Stimulated activated CD4-positive, alpha-beta T cell treated with anti-CD3 and anti-CD28 coated beads, Interleukin-2, amount 100 ng/mL, for 4 hours (primary cell): ENCODE results near the gene NT5DC3.

Experiments
- DNase-seq: peaks from one replicate; pipeline ENCODE4 v3.0.0-alpha.2; 2020; ENCODE audit warnings: low read depth

The NT5DC3 gene

DNA sequence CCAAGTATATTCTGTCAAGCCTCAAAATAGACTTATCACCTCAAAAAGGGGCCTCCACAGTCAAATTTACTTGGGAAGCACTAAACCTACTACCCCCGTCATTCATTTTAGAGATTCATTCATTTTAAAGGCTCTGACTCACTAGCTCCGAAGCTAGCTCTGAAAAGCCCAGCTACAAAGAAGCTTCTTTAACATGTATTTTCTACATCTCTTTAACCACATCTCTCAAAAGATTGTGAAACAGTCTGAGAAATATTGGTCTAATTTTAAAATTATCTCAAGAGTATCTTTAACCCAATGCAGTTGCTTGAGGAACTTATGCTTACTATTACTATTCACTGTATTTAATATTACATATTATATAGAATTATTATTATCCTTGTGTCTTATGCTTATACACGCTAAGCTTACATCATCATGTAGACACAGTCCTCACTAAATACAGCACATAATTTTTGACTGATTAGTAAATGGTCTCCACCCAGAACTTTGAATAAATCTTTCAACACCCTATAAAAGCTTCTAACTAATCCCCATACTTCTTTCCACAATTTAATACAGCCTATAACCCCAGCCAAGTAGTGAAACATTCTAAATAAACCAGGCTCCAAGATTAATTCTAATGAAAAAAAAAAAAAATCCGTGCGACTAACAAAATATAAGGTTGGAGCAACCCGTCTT, 7.8 kb downstream of the NT5DC3 start:
- DNase-seq: no peak

DNA sequence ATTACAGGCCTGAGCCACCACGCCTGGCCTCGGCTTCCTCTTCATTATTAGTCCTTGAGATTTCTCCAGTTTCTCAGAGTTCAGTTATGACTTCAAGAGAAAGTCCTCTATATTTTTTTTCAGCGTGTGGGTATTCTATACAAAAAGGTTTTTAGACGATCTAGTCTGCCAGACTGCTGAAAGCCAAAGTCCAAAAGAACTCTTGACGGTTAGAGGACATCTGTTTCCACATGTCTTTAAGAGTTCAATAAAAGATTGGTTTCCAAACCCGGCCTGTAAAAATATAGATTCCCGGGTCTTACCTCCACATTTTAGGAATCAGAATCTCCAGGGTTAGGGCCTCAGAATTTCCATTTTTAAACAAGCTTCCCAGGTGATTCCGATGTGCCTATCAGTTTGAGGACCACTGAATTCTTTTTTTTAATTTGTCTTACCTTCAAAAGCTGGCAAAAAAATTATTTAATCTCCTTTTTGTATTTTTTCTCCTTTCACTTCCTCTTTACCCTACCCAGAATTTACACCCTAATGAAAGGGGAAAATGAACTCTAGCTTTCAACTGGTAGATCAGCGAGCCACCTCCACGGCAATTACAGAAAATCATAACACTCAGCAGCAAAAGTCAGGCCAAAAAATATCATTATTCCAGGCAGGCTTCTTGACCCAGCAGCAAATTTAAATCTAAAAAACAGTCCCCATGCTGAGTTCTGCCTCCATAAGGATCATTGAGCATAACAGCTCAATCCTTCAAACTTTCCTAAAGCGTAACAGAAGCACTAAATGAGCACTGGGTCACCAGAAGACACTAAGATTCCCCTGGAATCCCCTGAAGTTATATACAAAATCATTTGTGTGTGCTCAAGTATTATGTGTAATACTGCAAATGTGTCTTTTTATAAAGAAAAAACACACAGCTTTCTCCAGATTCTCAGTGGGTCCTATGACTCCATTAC, 8.7 kb downstream of the NT5DC3 start:
- DNase-seq: no peak

- no peak for DNase-seq
Observed at GRCh38 chr12:103830730-103831320, 10.2 kb downstream of the NT5DC3 start.

- DNase-seq: no peak
Observed at GRCh38 chr12:103830025-103830725, 10.9 kb downstream of the NT5DC3 start.

DNA sequence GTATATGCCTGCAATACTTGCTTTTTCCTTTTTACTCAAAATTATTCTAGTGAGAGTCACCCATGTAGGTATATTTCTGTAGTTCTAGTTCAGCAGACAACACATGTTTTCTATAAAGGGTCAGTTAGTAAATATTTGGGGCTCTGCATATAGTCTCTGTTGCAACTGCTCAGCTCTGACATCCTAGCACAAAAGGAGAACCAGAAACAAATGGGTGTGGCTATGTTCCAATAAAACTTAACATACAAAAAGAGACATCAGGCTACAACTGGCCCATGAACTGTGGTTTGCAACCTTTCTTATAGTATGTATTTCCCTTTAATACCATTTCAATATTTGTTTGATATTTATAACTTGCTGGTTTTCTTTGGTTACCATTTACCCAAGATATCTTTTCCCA, 11.9 kb downstream of the NT5DC3 start:
- DNase-seq: no peak

DNA sequence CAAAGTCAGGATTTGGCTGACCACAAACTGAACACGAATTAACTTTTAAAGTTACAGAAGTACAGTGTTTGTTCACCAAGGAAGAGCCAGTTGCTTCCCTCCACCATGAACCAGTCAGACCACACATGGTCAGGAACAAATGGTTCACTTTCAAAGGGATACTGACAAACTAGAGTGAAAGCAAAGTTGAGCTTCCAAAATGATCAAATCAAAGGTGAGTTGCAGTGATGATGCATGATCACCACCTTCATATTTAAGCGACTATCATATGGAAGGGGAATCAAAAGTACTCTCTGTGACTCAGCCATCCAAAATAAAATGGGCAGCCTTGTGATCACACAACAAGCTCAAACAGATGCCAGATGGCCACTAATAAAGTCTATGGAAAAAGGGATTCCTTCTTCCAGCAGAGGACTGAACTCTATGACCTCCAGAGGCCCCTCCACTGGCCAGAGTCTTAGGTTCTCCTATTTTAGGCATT, 13.1 kb downstream of the NT5DC3 start:
- no peak for DNase-seq

- DNase-seq: no peak
Observed at GRCh38 chr12:103824845-103825244, 16.2 kb downstream of the NT5DC3 start.

DNA sequence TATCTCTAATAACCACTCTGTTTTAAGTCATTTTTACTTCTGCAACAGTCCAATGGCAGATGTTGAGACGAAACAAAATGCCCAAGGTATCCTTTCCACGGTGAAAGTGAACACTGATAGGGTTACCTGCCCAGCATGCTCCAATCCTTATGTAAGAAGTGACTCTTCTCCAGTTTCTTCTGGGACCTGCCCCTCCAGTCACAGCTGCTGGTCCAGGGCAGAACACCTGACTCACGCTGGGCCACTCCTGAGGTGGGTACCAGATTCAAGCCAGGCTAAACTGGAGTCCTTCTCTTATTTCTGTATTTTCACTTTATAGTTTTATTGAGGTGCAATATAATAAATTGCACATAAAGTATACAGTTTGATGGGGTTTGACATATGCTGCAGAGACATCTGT, 16.7 kb downstream of the NT5DC3 start:
- DNase-seq: no peak

GRCh38 chr12:103823871-103824270, 17.2 kb downstream of the NT5DC3 start:
- DNase-seq: no peak

DNA sequence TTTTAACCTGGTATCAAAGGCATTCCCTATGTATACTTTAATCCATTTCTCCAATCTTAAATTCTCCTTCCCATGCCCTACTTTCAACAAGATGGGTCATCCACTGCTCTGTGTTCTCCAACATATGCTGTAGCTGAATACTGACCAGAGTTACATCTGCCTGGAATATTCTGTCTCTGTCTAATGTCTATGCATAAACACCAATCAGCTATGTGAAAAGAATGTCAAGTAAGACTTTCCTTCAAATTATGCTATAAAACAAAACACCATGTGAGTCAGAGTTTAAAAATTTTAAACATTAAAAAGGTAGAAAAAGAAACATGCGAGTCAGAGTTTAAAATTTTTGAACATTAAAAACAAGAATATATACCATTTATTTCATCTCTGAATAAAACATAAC, 19.3 kb downstream of the NT5DC3 start:
- DNase-seq: no peak

- DNase-seq: no peak
Observed at GRCh38 chr12:103820881-103821489, 20.0 kb downstream of the NT5DC3 start.

- DNase-seq: no peak
Observed at GRCh38 chr12:103820361-103820760, 20.7 kb downstream of the NT5DC3 start.

GRCh38 chr12:103819892-103820291, 21.1 kb downstream of the NT5DC3 start:
- DNase-seq: no peak

- no peak for DNase-seq
Observed at GRCh38 chr12:103819312-103819711, 21.7 kb downstream of the NT5DC3 start.

DNA sequence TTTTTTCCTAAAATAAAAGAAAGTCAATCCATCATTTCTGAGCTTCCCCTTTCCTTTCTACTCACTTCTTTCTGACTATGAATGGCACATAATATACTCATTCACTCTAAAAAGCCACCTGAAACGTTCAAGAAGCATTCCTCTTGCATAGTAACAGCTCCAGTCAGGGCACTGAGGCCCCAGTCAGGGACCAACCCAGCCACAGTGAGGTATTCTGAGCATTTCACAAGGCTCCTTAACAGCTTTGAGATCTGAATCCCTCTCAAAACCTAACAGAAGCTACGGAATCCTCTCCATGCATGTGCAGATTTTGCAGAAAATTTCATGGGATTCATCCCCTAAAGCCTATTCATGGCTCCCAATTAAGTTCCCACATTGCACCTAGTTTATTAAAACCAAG, 23.2 kb downstream of the NT5DC3 start:
- DNase-seq: no peak

GRCh38 chr12:103816663-103817062, 24.4 kb downstream of the NT5DC3 start:
- DNase-seq: no peak

DNA sequence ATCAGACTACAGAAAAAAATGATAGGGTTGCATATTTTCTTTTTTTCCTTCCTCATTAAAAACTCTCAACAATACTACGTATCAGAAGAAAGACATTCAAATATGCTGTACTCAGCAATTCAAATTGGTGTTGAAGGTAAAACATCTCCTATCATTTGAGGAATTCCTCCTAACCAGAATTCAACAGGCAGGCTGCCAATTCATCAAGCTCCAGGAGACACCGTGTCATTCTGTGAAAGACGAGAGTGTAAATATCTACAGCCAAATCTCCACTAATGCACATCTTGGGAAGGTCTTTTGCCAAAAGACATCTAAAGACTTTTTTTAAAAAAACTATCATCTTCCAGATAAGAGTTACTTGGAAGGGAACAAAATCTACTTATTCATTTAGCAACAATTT, 26.6 kb downstream of the NT5DC3 start:
- no peak for DNase-seq

DNA sequence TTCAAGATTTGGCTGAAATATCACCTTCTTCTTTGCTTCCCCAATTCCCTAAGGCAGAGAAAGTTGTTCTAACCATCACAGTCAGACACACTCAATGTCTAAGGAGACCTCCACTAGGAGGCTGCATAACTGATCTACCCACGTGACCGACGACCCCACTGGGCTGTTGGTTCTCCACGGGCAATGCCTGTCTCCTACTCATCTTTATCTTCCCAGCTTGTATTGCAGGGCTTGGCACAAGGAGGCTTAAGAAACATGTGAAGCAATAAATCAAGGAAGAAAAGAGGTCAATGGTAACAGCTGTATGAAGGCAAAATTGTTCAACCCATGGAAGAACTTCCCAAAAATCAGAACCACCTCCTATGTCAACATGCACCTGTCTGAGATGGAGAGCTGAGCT, 27.1 kb downstream of the NT5DC3 start:
- no peak for DNase-seq

DNA sequence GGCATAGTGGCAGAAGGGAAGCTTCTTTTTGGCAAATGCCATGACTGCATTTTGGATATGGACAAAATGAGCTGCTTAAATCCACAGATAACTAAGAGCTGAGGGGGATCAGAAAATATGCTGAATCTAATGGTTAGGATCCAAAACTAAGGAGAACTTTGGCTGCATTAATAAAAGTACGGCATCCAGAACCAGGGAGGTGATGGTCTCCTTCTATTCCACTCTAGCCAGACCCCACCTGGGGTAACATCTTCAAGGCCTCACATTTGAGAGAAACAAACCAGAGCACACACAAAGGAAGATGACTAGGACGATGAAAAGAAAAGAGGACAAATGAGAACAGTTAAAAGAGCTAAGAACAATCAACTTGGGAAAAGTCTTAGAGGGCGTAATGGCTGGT, 27.6 kb downstream of the NT5DC3 start:
- DNase-seq: no peak

DNA sequence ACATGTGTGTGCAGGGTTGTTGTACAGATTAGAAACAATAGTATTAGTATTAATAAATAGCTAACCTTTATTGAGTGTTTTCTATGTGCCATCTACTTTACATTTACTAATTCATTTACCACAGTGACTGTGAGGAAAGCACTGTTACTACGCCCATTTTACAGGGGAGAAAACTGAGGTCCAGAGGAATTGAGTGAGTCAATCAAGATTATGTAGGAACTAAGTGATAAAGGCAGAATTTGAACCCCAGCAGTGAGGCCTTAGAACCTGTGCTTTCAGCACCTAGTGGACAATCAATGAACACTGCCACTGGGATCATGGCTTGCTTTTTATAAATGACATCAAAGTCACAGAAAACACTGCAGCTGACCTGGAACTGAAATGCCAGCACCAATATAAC, 28.2 kb downstream of the NT5DC3 start:
- DNase-seq: no peak

DNA sequence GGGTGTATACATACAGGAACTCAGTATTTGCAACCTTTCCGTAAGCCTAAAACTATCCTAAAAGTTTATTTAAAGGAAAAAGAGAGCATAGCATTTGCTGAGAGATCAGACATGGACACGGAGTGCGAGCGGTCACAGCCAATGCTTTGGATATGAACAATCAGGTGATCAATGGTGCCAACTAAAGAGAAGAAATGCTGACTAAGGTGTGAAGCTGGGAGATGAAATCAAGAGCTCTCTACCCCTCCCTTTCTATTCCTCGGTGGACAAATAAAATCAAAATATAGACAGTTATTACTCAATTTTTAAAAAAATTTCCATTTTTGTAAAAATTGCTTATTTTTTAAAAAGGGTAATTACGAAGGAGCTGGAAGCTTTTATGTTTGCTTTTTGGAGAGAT, 29.2 kb downstream of the NT5DC3 start:
- DNase-seq: no peak

DNA sequence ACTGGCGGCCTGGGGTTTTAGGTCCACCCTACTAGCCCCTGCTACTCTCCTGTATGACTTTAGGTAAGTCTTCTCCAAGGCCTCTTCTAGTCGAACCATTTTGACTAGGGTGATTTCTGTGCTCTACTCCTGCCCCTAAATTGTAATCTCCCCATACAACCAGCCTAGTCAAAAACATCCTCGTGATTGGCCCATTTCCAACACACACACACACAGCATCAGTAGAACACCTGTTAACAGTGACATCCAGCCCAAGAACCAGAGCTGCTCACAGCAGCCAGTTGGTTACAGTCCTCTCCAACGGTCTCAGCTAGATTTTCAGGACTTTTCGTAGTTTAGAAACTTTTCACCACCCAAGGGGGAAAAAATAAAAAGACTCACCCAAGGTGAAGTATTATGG, 30.9 kb downstream of the NT5DC3 start:
- DNase-seq: no peak
